Thyroid gland (tissue), 4 donors: Measurements from ENCODE around the gene MS4A6E.

ENCODE experiments used
- POLR2A ChIP-seq, 2 donors: fragments of 450-650 bp; IDR thresholded peaks; one replicate each; pipeline ENCODE4 v1.6.1; 2017; ENCODE audit warnings: antibody characterized with exemption in 2 of 2, mild to moderate bottlenecking in 2 of 2, moderate library complexity in 1 of 2
- TF ChIP-seq, protein P1 (sequence below), 6 experiments: fragments of 200-600 bp in 3 of 6; fragments of 450-650 bp in 3 of 6; sonication (generic) in 3 of 6; IDR thresholded peaks; one replicate each; pipeline ENCODE4 v1.5.1; 2016 to 2019; ENCODE audit warnings: antibody characterized with exemption in 6 of 6, mild to moderate bottlenecking in 2 of 6, inconsistent platforms in 1 of 6, moderate library complexity in 1 of 6

- TF ChIP-seq, protein P1, sequence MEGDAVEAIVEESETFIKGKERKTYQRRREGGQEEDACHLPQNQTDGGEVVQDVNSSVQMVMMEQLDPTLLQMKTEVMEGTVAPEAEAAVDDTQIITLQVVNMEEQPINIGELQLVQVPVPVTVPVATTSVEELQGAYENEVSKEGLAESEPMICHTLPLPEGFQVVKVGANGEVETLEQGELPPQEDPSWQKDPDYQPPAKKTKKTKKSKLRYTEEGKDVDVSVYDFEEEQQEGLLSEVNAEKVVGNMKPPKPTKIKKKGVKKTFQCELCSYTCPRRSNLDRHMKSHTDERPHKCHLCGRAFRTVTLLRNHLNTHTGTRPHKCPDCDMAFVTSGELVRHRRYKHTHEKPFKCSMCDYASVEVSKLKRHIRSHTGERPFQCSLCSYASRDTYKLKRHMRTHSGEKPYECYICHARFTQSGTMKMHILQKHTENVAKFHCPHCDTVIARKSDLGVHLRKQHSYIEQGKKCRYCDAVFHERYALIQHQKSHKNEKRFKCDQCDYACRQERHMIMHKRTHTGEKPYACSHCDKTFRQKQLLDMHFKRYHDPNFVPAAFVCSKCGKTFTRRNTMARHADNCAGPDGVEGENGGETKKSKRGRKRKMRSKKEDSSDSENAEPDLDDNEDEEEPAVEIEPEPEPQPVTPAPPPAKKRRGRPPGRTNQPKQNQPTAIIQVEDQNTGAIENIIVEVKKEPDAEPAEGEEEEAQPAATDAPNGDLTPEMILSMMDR (IDR thresholded peaks at IDR 0.05) = no peak
- TF ChIP-seq POLR2A (IDR thresholded peaks at IDR 0.05) = no peak
These were observed 19.4 kb upstream of the MS4A6E start for GRCh38 chr11:60307507-60308195.
